AG08395 (cell line): ENCODE data around the gene SMG9.
"Not testable (repeated sequence)": the region's sequence is repeated elsewhere in the genome, so short reads cannot be mapped to it uniquely, and the experiment has no call there.

Experiments
- DNase-seq: peaks from one replicate; pipeline ENCODE4 v3.0.0; 2012; ENCODE audit warnings: mixed read lengths, low spot score

SMG9 gene

DNA sequence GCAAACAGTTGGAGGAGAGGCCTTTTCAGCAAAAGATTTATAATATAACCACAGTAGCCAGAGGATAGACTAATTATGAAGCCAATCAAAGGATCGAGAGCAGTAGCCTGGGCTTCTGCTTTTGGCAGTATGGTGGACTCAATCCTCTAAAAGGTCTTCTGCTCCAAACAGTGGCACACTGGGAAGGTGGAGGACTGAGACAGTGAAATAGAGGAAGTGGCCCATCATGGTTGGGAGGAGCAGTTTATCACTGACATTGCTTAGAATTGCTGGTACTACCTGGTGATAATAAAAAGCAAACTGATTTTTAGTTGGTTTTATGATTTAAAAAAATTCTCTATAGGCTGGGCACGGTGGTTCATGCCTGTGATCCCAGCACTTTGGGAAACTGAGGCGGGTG, 63.9 kb downstream of the SMG9 start:
- DNase-seq = no peak

GRCh38 chr19:43690444-43690843, 64.3 kb downstream of the SMG9 start:
- DNase-seq = no peak

- no peak for DNase-seq
These were observed 66.6 kb downstream of the SMG9 start for GRCh38 chr19:43688059-43688701.

GRCh38 chr19:43687660-43687997, 67.1 kb downstream of the SMG9 start:
- no peak for DNase-seq

DNA sequence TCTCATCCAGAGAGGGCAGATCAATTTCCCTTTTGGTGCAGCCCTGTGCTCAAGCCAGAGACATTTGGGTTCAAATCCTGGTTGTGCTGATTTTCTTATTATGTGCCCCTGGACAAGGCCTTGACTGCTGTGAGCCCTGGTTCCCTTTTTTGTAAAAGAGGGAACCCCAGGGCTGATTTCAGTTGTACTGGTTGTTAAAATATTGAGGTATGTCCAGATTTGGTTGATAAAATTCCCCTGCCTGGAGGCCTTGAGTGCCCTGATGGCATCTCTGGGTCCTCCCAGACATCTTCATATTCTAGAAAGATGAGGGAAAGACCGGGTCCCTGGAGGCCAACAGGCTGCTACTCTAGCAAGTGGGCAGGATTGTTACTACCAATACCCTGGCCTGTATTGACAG, 70.4 kb downstream of the SMG9 start:
- no peak for DNase-seq

DNA sequence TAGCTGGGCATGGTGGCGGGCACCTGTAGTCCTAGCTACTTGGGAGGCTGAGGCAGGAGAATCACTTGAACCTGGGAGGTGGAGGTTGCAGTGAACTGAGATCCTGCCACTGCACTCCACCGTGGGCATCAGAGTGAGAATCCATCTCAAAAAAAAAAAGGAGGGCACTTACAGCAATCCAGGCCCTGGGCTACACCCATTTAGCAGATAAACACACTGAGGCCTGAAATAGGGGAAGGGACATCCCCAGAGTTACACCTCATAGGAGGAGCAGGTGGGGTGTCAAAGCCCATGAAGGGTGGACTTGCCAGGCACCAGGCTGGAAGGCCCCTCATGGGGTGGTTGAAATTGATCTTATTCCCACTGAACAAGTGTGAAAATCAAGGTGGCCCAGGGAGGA, 70.9 kb downstream of the SMG9 start:
- DNase-seq = no peak

GRCh38 chr19:43682824-43683661, 71.7 kb downstream of the SMG9 start:
- no peak for DNase-seq

DNA sequence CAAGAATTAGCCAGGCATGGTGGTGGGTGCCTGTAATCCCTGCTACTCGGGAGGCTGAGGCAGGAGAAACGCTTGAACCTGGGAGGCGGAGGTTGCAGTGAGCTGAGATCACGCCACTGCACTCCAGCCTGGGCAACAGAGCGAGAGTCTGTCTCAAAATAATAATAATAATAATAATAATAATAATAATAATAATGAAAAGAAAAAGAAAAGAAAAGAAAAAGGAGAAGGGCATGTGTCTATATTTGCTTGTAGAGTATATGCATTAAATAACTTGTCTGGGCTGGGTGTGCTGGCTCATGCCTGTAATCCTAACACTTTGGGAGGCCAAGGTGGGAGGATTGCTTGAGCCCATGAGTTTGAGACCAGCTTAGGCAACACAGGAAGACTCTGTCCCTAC, 72.5 kb downstream of the SMG9 start:
- not testable (repeated sequence) for DNase-seq

DNA sequence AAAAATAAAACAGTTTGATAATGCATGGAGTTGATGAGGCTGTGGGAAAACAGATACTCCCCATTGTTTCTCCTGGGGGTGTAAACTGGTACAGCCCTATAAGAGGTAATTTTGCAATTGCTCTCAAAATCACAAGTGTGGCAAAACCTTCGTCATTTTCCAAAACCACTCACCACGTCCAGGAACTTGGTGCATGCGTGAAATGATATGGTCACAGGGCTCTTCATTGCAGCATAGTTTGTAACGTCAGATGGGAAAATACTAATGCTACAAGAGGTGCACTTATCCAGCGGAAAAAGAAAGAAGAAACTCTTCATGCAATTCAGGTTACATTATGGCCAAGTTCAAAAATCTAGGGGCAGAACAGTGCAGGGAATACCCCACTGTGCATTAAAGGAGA, 72.9 kb downstream of the SMG9 start:
- no peak for DNase-seq

DNA sequence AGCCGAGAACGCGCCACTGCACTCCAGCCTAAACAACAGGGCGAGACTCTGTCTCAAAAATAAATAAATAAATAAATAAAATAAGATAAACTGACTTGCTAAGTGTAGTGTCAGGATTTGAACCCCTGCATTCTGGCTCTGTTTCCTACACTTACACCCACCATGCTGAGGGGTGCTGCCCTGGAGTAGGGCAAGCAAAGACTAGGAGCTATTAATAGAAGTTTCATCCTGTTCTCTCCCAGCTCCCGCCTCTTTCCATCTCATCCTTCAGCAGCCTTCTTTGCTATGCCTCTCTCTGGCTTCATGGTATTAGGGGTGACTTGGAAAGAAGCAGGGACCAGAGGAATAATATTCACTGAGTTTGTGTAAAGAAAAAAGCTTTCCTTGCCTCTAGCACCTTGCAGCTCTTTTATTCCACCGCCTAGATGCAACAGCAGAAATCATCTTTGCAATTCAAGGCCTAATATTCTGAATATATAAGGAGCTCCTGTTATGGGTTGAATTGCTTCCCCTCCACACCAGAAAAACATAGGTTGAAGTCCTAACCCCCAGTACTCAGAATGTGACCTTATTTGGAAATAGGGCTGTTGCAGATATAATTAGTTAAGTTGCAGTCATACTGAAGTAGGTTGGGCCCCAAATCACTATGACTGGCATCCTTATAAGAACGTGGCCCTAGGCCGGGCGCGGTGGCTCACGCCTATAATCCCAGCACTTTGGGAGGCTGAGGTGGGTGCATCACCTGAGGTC, 76.1 kb downstream of the SMG9 start:
- no peak for DNase-seq
